K562 (cell line): ENCODE results near the gene HOXC11. TPM values are rescaled to one million over a fixed set of nuclear protein-coding genes. Genes with fewer than 3 reads are reported as not detected.

Source experiments
- ATAC-seq: fragments of 200-7000 bp; cut with Tn5 transposase; 3 replicates; pipeline ENCODE4 v1.9.1; 2020; ENCODE audit warnings: moderate library complexity
- BruUV-seq: library from RNA; stranded (reverse); fragments of 400-500 nt; replicated peaks from 2 replicates; lab custom pipeline; 2021; lab: Mats Ljungman, UMichigan
- CTCF ChIA-PET: fragments of 300-600 bp; formaldehyde crosslinking; extraction: SDS; loops from one replicate; lab custom pipeline; 2021; ENCODE audit warnings: low intra/inter-chr PET ratio; lab: Yijun Ruan, JAX
- POLR2A ChIA-PET: fragments of 300-600, 350-650 bp; sonication (Branson Sonifier 250); formaldehyde crosslinking; extraction: SDS; loops from one replicate; lab custom pipeline; 2021; ENCODE audit warnings: antibody characterized with exemption, inconsistent platforms; lab: Yijun Ruan, JAX
- DNase-seq, 4 experiments: peaks; one replicate each; pipeline versions ENCODE4 v3.0.0 to v3.0.0-alpha.2; 2011 to 2018; ENCODE audit warnings: low spot score in 3 of 4, mixed read lengths in 3 of 4; ENCODE audit errors: extremely low read depth in 1 of 4
- FAIRE-seq: peaks from 2 replicates; lab custom pipeline; 2011; peaks lifted over from hg19 to GRCh38; lab: Jason Lieb, UNC
- H2AFZ ChIP-seq: 2 replicates; pipeline ENCODE4 v1.6.0; 2011; ENCODE audit warnings: low read depth, low read length, control low read depth, inconsistent platforms
- H3K27ac ChIP-seq: fragments of 200-600 bp; 3 replicates; pipeline ENCODE4 v1.8.0; 2011; ENCODE audit warnings: low read depth, mild to moderate bottlenecking, control low read depth, inconsistent platforms, low read length, moderate library complexity, mixed read lengths; ENCODE audit errors: extremely low read depth
- H3K27me3 ChIP-seq, 2 experiments: fragments of 300-600 bp in 1 of 2; 2 replicates in 1 of 2; 3 replicates in 1 of 2; pipeline versions ENCODE4 v1.6.0 to v1.8.0; 2011; ENCODE audit warnings: inconsistent platforms in 2 of 2, low read length in 2 of 2, mild to moderate bottlenecking in 1 of 2, mixed read lengths in 1 of 2, moderate library complexity in 1 of 2; ENCODE audit not compliant: control insufficient read depth in 2 of 2, insufficient read depth in 2 of 2
- H3K36me3 ChIP-seq: fragments of 300-600 bp; 3 replicates; pipeline ENCODE4 v1.8.0; 2011; ENCODE audit warnings: mild to moderate bottlenecking, low read length, inconsistent platforms; ENCODE audit not compliant: control insufficient read depth, insufficient read depth
- H3K4me1 ChIP-seq, 2 experiments: fragments of 200-600 bp in 1 of 2; replicated peaks in 1 of 2; 2 replicates in 1 of 2; 3 replicates in 1 of 2; pipeline versions ENCODE4 v1.5.1 to v1.8.0; 2011; ENCODE audit warnings: inconsistent platforms in 2 of 2, low read length in 2 of 2, mild to moderate bottlenecking in 1 of 2, mixed read lengths in 1 of 2, moderate library complexity in 1 of 2; ENCODE audit not compliant: control insufficient read depth in 2 of 2, insufficient read depth in 2 of 2
- H3K4me2 ChIP-seq: 2 replicates; pipeline ENCODE4 v1.6.1; 2011; ENCODE audit warnings: low read length, control low read depth, inconsistent platforms, mixed read lengths; ENCODE audit not compliant: insufficient read depth
- H3K4me3 ChIP-seq: fragments of 200-600 bp; sonication (generic), shearing (Covaris generic); 2 replicates; pipeline ENCODE4 v1.5.1; 2016; ENCODE audit warnings: control low read depth, inconsistent platforms
- H3K79me2 ChIP-seq: fragments of 200-600 bp; 3 replicates; pipeline ENCODE4 v1.8.0; 2011; ENCODE audit warnings: low read length, inconsistent platforms; ENCODE audit not compliant: control insufficient read depth, insufficient read depth
- H3K9ac ChIP-seq, 2 experiments: 2 replicates each; pipeline versions ENCODE4 v1.6.0 to v1.6.1; 2011; ENCODE audit warnings: low read depth in 2 of 2, low read length in 2 of 2, control low read depth in 1 of 2, inconsistent platforms in 1 of 2, mild to moderate bottlenecking in 1 of 2, mixed read lengths in 1 of 2; ENCODE audit not compliant: insufficient read depth in 1 of 2
- H3K9me1 ChIP-seq: one replicate; pipeline ENCODE4 v1.6.0; 2011; ENCODE audit warnings: inconsistent platforms, mild to moderate bottlenecking, low read length, moderate library complexity; ENCODE audit not compliant: control insufficient read depth, insufficient read depth
- H3K9me3 ChIP-seq: replicated peaks from 2 replicates; pipeline ENCODE4 v1.5.1; 2011; ENCODE audit warnings: low read depth, low read length, inconsistent platforms; ENCODE audit not compliant: control insufficient read depth, insufficient read depth
- H4K20me1 ChIP-seq: replicated peaks from 2 replicates; pipeline ENCODE4 v1.6.1; 2011; ENCODE audit warnings: low read length, inconsistent platforms, mixed read lengths; ENCODE audit not compliant: control insufficient read depth, insufficient read depth
- E4F1 ChIP-seq: fragments of 250-450 bp; sonication (Bioruptor Pico); IDR thresholded peaks from 2 replicates; pipeline ENCODE4 v1.5.0; 2021; ENCODE audit warnings: mild to moderate bottlenecking, borderline replicate concordance
- KLF6 ChIP-seq: fragments of 250-450 bp; sonication (Bioruptor Pico); IDR thresholded peaks from 2 replicates; pipeline ENCODE4 v1.4.0; 2020; ENCODE audit warnings: mild to moderate bottlenecking, moderate library complexity, borderline replicate concordance
- MXI1 ChIP-seq: IDR thresholded peaks from 2 replicates; pipeline ENCODE4 v1.6.1; 2011; ENCODE audit warnings: low read depth, mild to moderate bottlenecking, improper control_type of control experiment, low read length
- NR2F6 ChIP-seq: fragments of 450-650 bp; formaldehyde crosslinking; IDR thresholded peaks from 2 replicates; pipeline ENCODE4 v1.4.0; 2020; ENCODE audit warnings: mild to moderate bottlenecking
- REST ChIP-seq, 2 experiments: fragments of 450-650 bp; formaldehyde crosslinking in 1 of 2; IDR thresholded peaks; 2 replicates each; pipeline versions ENCODE4 v1.4.0 to v1.6.1; 2014 to 2020; ENCODE audit warnings: mild to moderate bottlenecking in 2 of 2, borderline replicate concordance in 1 of 2, low read depth in 1 of 2
- SMARCE1 ChIP-seq: fragments of 450-650 bp; IDR thresholded peaks from 2 replicates; pipeline ENCODE4 v1.7.1; 2016; ENCODE audit warnings: mild to moderate bottlenecking
- ZNF146 ChIP-seq: IDR thresholded peaks from one replicate; pipeline ENCODE4 v1.6.1; 2018; ENCODE audit warnings: missing compliant biosample characterization; ENCODE audit not compliant: unreplicated experiment
- ZNF695 ChIP-seq: fragments of 450-650 bp; formaldehyde crosslinking; IDR thresholded peaks from 2 replicates; pipeline ENCODE4 v1.4.0; 2020; ENCODE audit warnings: mild to moderate bottlenecking, moderate library complexity
- ZNF785 ChIP-seq: fragments of 250-450 bp; sonication (Bioruptor Pico); IDR thresholded peaks from 2 replicates; pipeline ENCODE4 v1.4.0; 2020; ENCODE audit warnings: mild to moderate bottlenecking
- WGBS: fragments of 100-300 bp; shearing (Covaris generic); methylation state at CpG from one replicate; pipeline ENCODE4 v1.1.6; 2016; ENCODE audit warnings: low coverage, mixed read lengths; ENCODE audit not compliant: insufficient coverage; ENCODE audit errors: missing lambda C conversion rate; 5-methylcytosine and 5-hydroxymethylcytosine counted together
- in situ Hi-C: fragments of 300-500 bp; cut with MboI; formaldehyde crosslinking; loops from 4 replicates; pipeline ENCODE4 v1.15.0; 2018; ENCODE audit warnings: inconsistent platforms, mixed read lengths
- intact Hi-C: fragments of 100-400 bp; cut with micrococcal nuclease; formaldehyde crosslinking; loops from 2 replicates; pipeline ENCODE4 v1.14.2; 2022
- polyA plus RNA-seq, 8 experiments: library from polyadenylated mRNA; depleted of rRNA in 4 of 8; stranded (reverse) in 5 of 8; unstranded in 3 of 8; fragments of >200 nt; fragmentation: Nextera tagmentation in 2 of 8; fragmentation: Illumina TruSeq in 1 of 8; extraction: Ambion mirVana in 2 of 8; extraction: Trizol in 1 of 8; gene quantifications; 2 replicates each; pipeline versions ENCODE4 v1.2.1 to v1.2.3, GENCODE V29; 2011 to 2014; ENCODE audit warnings: inconsistent platforms in 1 of 8, missing spikeins in 1 of 8
- total RNA-seq, 7 experiments: library from RNA; depleted of rRNA in 6 of 7; stranded (reverse); fragments of >200 nt in 6 of 7; fragmentation: Illumina TruSeq in 2 of 7; extraction: Trizol in 2 of 7; gene quantifications; 2 replicates each; pipeline versions ENCODE4 v1.2.1 to v1.2.3, GENCODE V29; 2011 to 2021; ENCODE audit warnings: low replicate concordance in 1 of 7

Gene HOXC11
- total and polyA plus RNA-seq, 9 of the 15 experiments (the other 6 are each of a cell fraction or from before 2014, with no cell fraction given), result not detected

- intact Hi-C loops, result no loop called here
- Histone ChIP-seq H4K20me1 (no peaks in the 10 kb centered on the region), H3K9ac (no peak overlapping the region), H3K27ac (no peak overlapping the region), H3K27me3 (peaks cover 39 to 46% of the 10 kb centered on the region in 2 experiments; a peak in 4 of 5 replicates), H3K36me3 (no peaks in the 10 kb centered on the region), H3K4me2 (no peak overlapping the region), H2AFZ (no peak overlapping the region), H3K4me1 (peaks cover 0 to 4% of the 10 kb centered on the region in 2 experiments; a peak in 1 of 5 replicates), H3K9me3 (no peaks in the 10 kb centered on the region), H3K79me2 (no peaks in the 10 kb centered on the region), H3K9me1 (no peaks in the 10 kb centered on the region), H3K4me3 (no peak overlapping the region)
- in situ Hi-C loops, result no loop called here
- FAIRE-seq (no peak), DNase-seq (no peak), ATAC-seq (no peak)
- POLR2A ChIA-PET, result interaction anchor here (0.6 kb wide), 1 partner anchor 51 kb away, joined by 3 read pairs; no protein-coding TSS in a partner anchor
- CTCF ChIA-PET, result no interaction called here
- BruUV-seq, result no TSS peak
- WGBS, result 0% methylated on average over 2 of the region's 2 CpGs
- TF ChIP-seq KLF6 (CRISPR knock-in tag) (no peak), ZNF695 (CRISPR knock-in tag) (no peak), ZNF146 (CRISPR knock-in tag) (no peak), MXI1 (no peak), SMARCE1 (no peak), E4F1 (CRISPR knock-in tag) (no peak), ZNF785 (CRISPR knock-in tag) (no peak), NR2F6 (CRISPR knock-in tag) (no peak), REST (IDR thresholded peaks at IDR 0.05; ENCODE audit: borderline replicate concordance) (no peak), REST (CRISPR knock-in tag; IDR thresholded peaks at IDR 0.05; ENCODE audit: low read depth) (no peak)
Observed at GRCh38 chr12:53924521-53925405, 48.2 kb upstream of the HOXC11 start.
